HepG2 (cell line): ENCODE results near the gene SPIRE1. TPM values are rescaled to one million over a fixed set of nuclear protein-coding genes. Genes with fewer than 3 reads are reported as not detected.

Experiments
- ATF7-NPFF ChIP-seq: sonication (generic); formaldehyde crosslinking; IDR thresholded peaks from 2 replicates; pipeline ENCODE4 v1.8.1; 2023; ENCODE audit warnings: mild to moderate bottlenecking, low read depth, missing genetic modification reagents, moderate library complexity
- CEBPG ChIP-seq: IDR thresholded peaks from 2 replicates; pipeline ENCODE4 v1.6.1; 2016
- ELF1 ChIP-seq: sonication (generic); formaldehyde crosslinking; IDR thresholded peaks from 2 replicates; pipeline ENCODE4 v1.4.0; 2020; ENCODE audit warnings: missing genetic modification reagents
- ELF3 ChIP-seq: IDR thresholded peaks from 2 replicates; pipeline ENCODE4 v1.6.1; 2016; ENCODE audit warnings: missing genetic modification reagents, missing compliant biosample characterization
- FOXO1 ChIP-seq: sonication (generic); formaldehyde crosslinking; IDR thresholded peaks from 2 replicates; pipeline ENCODE4 v1.4.0; 2020; ENCODE audit warnings: missing genetic modification reagents
- IRF1 ChIP-seq: sonication (generic); formaldehyde crosslinking; IDR thresholded peaks from 2 replicates; pipeline ENCODE4 v1.4.0; 2020; ENCODE audit warnings: low read depth, mild to moderate bottlenecking, missing genetic modification reagents
- KLF16 ChIP-seq, 2 experiments: sonication (generic) in 1 of 2; formaldehyde crosslinking in 1 of 2; IDR thresholded peaks; 2 replicates each; pipeline versions ENCODE4 v1.6.1 to v1.8.0; 2016 to 2023; ENCODE audit warnings: missing genetic modification reagents in 2 of 2, missing compliant biosample characterization in 1 of 2
- MAFG ChIP-seq: sonication (generic); formaldehyde crosslinking; IDR thresholded peaks from 2 replicates; pipeline ENCODE4 v1.5.1; 2020; ENCODE audit warnings: mild to moderate bottlenecking, missing genetic modification reagents
- NR2F1 ChIP-seq, 2 experiments: fragments of 450-650 bp in 1 of 2; formaldehyde crosslinking in 1 of 2; IDR thresholded peaks; 2 replicates each; pipeline versions ENCODE4 v1.5.0 to v1.6.1; 2016 to 2020; ENCODE audit warnings: mild to moderate bottlenecking in 1 of 2, missing compliant biosample characterization in 1 of 2, missing genetic modification reagents in 1 of 2, moderate library complexity in 1 of 2
- NR2F6 ChIP-seq, 2 experiments: IDR thresholded peaks; 2 replicates each; pipeline ENCODE4 v1.6.1; 2016; ENCODE audit warnings: antibody characterized with exemption in 1 of 2, mild to moderate bottlenecking in 1 of 2
- PHF21A ChIP-seq: sonication (generic); formaldehyde crosslinking; IDR thresholded peaks from 2 replicates; pipeline ENCODE4 v1.5.0; 2020; ENCODE audit warnings: mild to moderate bottlenecking, missing genetic modification reagents
- RAD21 ChIP-seq: fragments of 450-650 bp; formaldehyde crosslinking; IDR thresholded peaks from 2 replicates; pipeline ENCODE4 v1.5.0; 2020; ENCODE audit warnings: mild to moderate bottlenecking
- SALL1 ChIP-seq: sonication (generic); formaldehyde crosslinking; IDR thresholded peaks from 2 replicates; pipeline ENCODE4 v1.8.0; 2022; ENCODE audit warnings: mild to moderate bottlenecking, missing genetic modification reagents
- SAP130 ChIP-seq: IDR thresholded peaks from 2 replicates; pipeline ENCODE4 v1.6.1; 2016; ENCODE audit warnings: low read depth
- SMAD9 ChIP-seq: sonication (generic); formaldehyde crosslinking; IDR thresholded peaks from 2 replicates; pipeline ENCODE4 v1.5.1; 2020; ENCODE audit warnings: mild to moderate bottlenecking, missing genetic modification reagents
- TAF1 ChIP-seq: sonication (generic); formaldehyde crosslinking; IDR thresholded peaks from 2 replicates; pipeline ENCODE4 v1.4.0; 2020; ENCODE audit warnings: missing genetic modification reagents
- TAF15 ChIP-seq: fragments of 200-400 bp; formaldehyde crosslinking; IDR thresholded peaks from one replicate; pipeline ENCODE4 v1.6.1; 2018; ENCODE audit warnings: mild to moderate bottlenecking, low read depth, low read length; ENCODE audit not compliant: poor library complexity, severe bottlenecking
- TMF1 ChIP-seq: sonication (generic); formaldehyde crosslinking; IDR thresholded peaks from 2 replicates; pipeline ENCODE4 v1.8.1; 2022; ENCODE audit warnings: low read depth, missing genetic modification reagents
- ZC3H4 ChIP-seq: sonication (generic); formaldehyde crosslinking; IDR thresholded peaks from 2 replicates; pipeline ENCODE4 v1.4.0; 2020; ENCODE audit warnings: missing genetic modification reagents, borderline replicate concordance
- ZFP37 ChIP-seq: sonication (generic); formaldehyde crosslinking; IDR thresholded peaks from 2 replicates; pipeline ENCODE4 v1.4.0; 2020; ENCODE audit warnings: missing genetic modification reagents, borderline replicate concordance
- ZNF234 ChIP-seq: sonication (generic); formaldehyde crosslinking; conservative IDR thresholded peaks from 2 replicates; pipeline ENCODE4 v1.5.1; 2020; ENCODE audit warnings: mild to moderate bottlenecking, missing genetic modification reagents
- ZNF292 ChIP-seq: sonication (generic); formaldehyde crosslinking; IDR thresholded peaks from 2 replicates; pipeline ENCODE4 v1.8.1; 2022; ENCODE audit warnings: mild to moderate bottlenecking, low read depth, missing genetic modification reagents, borderline replicate concordance
- ZNF567 ChIP-seq: sonication (generic); formaldehyde crosslinking; IDR thresholded peaks from 2 replicates; pipeline ENCODE4 v1.8.1; 2023; ENCODE audit warnings: mild to moderate bottlenecking, missing genetic modification reagents, borderline replicate concordance
- ZNF749 ChIP-seq: sonication (generic); formaldehyde crosslinking; IDR thresholded peaks from 2 replicates; pipeline ENCODE4 v1.8.0; 2022; ENCODE audit warnings: mild to moderate bottlenecking, missing genetic modification reagents, moderate library complexity, borderline replicate concordance
- polyA plus RNA-seq, 8 experiments: library from polyadenylated mRNA; depleted of rRNA in 3 of 8; stranded (reverse) in 7 of 8; unstranded in 1 of 8; fragments of >200 nt; fragmentation: Illumina TruSeq in 4 of 8; extraction: Trizol in 4 of 8; gene quantifications; 2 replicates each; pipeline versions ENCODE4 v1.2.1 to v1.2.3, GENCODE V29; 2011 to 2016; ENCODE audit warnings: low read depth in 4 of 8, missing spikeins in 1 of 8, mixed read lengths in 1 of 8; ENCODE audit not compliant: insufficient read depth in 1 of 8
- total RNA-seq, 5 experiments: library from RNA; depleted of rRNA; stranded (reverse); fragments of >200 nt; fragmentation: Illumina TruSeq; extraction: Trizol; gene quantifications; 2 replicates each; pipeline ENCODE4 v1.2.3, GENCODE V29; 2016; ENCODE audit warnings: low read depth in 1 of 5
- TF ChIP-seq, protein P1 (sequence below): sonication (generic); formaldehyde crosslinking; IDR thresholded peaks from 2 replicates; pipeline ENCODE4 v1.8.1; 2022; ENCODE audit warnings: mild to moderate bottlenecking, missing genetic modification reagents
- TF ChIP-seq, protein P2 (sequence below): sonication (generic); formaldehyde crosslinking; conservative IDR thresholded peaks from 2 replicates; pipeline ENCODE4 v1.8.0; 2022; ENCODE audit warnings: low read depth, missing genetic modification reagents
- TF ChIP-seq, protein P3 (sequence below): sonication (generic); formaldehyde crosslinking; IDR thresholded peaks from 2 replicates; pipeline ENCODE4 v1.4.0; 2020; ENCODE audit warnings: missing genetic modification reagents, borderline replicate concordance

SPIRE1 gene
- total and polyA plus RNA-seq, 2 of the 13 experiments (the other 11 are each of a cell fraction or from before 2014, with no cell fraction given): 9.9 to 21.3 TPM

DNA sequence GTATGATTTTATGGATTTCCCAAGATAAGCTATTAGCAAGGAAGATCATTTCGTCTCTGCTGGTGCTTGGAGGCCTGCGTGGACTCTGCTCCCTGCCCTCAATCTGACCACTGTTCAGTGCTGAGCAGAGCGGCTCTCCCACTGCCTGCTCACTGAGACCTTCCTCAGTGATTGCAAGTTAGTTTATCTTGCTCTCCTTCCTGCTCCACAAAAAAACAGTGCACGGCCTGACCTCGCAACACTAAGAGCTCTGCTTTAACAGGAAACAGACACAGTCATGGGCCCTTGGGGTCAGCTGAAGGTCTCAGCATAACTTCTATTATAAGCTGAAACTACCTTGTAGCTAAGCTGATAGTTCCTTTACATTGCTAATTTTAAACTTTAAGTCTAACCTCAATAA lies 197.0 kb downstream of the SPIRE1 start (continued):
- TF ChIP-seq ELF1 (CRISPR knock-in tag): 0 out of 2 replicates have a peak, but pooled peaks have one; percentile 36
- no peak for TF ChIP-seq TMF1
- peak; percentile 43; the same call in 1 of the 2 replicates for TF ChIP-seq FOXO1 (CRISPR knock-in tag)
- TF ChIP-seq ATF7-NPFF: no peak
- TF ChIP-seq NR2F6 (IDR thresholded peaks at IDR 0.05): peak; percentile 59; the same call in 1 of the 2 replicates
- TF ChIP-seq NR2F6 (CRISPR knock-in tag; IDR thresholded peaks at IDR 0.05): peak; percentile 75
- no peak for TF ChIP-seq KLF16 (CRISPR knock-in tag; IDR thresholded peaks at IDR 0.05)
- no peak for TF ChIP-seq SMAD9 (CRISPR knock-in tag)
- TF ChIP-seq, protein P1, sequence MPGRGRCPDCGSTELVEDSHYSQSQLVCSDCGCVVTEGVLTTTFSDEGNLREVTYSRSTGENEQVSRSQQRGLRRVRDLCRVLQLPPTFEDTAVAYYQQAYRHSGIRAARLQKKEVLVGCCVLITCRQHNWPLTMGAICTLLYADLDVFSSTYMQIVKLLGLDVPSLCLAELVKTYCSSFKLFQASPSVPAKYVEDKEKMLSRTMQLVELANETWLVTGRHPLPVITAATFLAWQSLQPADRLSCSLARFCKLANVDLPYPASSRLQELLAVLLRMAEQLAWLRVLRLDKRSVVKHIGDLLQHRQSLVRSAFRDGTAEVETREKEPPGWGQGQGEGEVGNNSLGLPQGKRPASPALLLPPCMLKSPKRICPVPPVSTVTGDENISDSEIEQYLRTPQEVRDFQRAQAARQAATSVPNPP (CRISPR knock-in tag): no peak
- no peak for TF ChIP-seq RAD21 (CRISPR knock-in tag)
- TF ChIP-seq NR2F1 (CRISPR knock-in tag; IDR thresholded peaks at IDR 0.05): 0 out of 4 replicates have a peak, but pooled peaks of 1 of the 2 experiments have one; percentile 18
- no peak for TF ChIP-seq ZNF567 (CRISPR knock-in tag)
- TF ChIP-seq ZNF749 (CRISPR knock-in tag): no peak
- TF ChIP-seq TAF1 (CRISPR knock-in tag): no peak
- TF ChIP-seq CEBPG (CRISPR knock-in tag): peak; percentile 46
- no peak for TF ChIP-seq ZNF234 (CRISPR knock-in tag)
- TF ChIP-seq SALL1 (CRISPR knock-in tag): peak; percentile 78
- TF ChIP-seq SAP130 (CRISPR knock-in tag): peak; percentile 58
- TF ChIP-seq ELF3 (CRISPR knock-in tag): peak; percentile 88
- no peak for TF ChIP-seq ZC3H4 (CRISPR knock-in tag)
- TF ChIP-seq, protein P2, sequence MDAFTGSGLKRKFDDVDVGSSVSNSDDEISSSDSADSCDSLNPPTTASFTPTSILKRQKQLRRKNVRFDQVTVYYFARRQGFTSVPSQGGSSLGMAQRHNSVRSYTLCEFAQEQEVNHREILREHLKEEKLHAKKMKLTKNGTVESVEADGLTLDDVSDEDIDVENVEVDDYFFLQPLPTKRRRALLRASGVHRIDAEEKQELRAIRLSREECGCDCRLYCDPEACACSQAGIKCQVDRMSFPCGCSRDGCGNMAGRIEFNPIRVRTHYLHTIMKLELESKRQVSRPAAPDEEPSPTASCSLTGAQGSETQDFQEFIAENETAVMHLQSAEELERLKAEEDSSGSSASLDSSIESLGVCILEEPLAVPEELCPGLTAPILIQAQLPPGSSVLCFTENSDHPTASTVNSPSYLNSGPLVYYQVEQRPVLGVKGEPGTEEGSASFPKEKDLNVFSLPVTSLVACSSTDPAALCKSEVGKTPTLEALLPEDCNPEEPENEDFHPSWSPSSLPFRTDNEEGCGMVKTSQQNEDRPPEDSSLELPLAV (CRISPR knock-in tag): no peak
- TF ChIP-seq, protein P3, sequence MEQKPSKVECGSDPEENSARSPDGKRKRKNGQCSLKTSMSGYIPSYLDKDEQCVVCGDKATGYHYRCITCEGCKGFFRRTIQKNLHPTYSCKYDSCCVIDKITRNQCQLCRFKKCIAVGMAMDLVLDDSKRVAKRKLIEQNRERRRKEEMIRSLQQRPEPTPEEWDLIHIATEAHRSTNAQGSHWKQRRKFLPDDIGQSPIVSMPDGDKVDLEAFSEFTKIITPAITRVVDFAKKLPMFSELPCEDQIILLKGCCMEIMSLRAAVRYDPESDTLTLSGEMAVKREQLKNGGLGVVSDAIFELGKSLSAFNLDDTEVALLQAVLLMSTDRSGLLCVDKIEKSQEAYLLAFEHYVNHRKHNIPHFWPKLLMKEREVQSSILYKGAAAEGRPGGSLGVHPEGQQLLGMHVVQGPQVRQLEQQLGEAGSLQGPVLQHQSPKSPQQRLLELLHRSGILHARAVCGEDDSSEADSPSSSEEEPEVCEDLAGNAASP: peak; percentile 36; the same call in 1 of the 2 replicates
- peak; percentile 42; the same call in 1 of the 2 replicates for TF ChIP-seq PHF21A (CRISPR knock-in tag)
- peak; percentile 58; the same call in 1 of the 2 replicates for TF ChIP-seq ZNF292 (CRISPR knock-in tag)
- TF ChIP-seq ZFP37 (CRISPR knock-in tag): no peak
- no peak for TF ChIP-seq IRF1 (CRISPR knock-in tag)
- TF ChIP-seq MAFG (CRISPR knock-in tag): no peak
- TF ChIP-seq TAF15: no peak
